Measurements from ENCODE around the gene LRRTM2. TPM values are rescaled to one million over a fixed set of nuclear protein-coding genes. Genes with fewer than 3 reads are reported as not detected.

Gene LRRTM2
- total and polyA plus RNA-seq, 4 donors: 0.04 to 1.9 (median 0.12) TPM

- 45 to 54% methylated on average over 3 of the region's 3 CpGs for WGBS, 2 donors
- Histone ChIP-seq H3K27ac (ENCODE audit: low read depth in 1 of 2, low read length in 1 of 2) (no peak overlapping the region), H3K4me3 (no peak overlapping the region), H3K27me3 (ENCODE audit: control insufficient read depth in 3 of 3, insufficient read depth in 3 of 3, low read length in 2 of 3) (no peaks in the 10 kb centered on the region), H3K36me3 (ENCODE audit: control insufficient read depth in 4 of 4, insufficient read depth in 4 of 4, low read length in 4 of 4) (no peaks in the 10 kb centered on the region), H3K9ac (ENCODE audit: insufficient read depth in 1 of 2, low read length in 2 of 2) (no peak overlapping the region), H3K9me3 (ENCODE audit: control insufficient read depth in 4 of 4, insufficient read depth in 3 of 4, low read length in 3 of 4) (no peaks in the 10 kb centered on the region), H3K4me1 (ENCODE audit: control insufficient read depth in 5 of 5, insufficient read depth in 5 of 5, low read length in 5 of 5) (peaks cover 4 to 38% (median 17%) of the 10 kb centered on the region in 5 donors)
- DNase-seq (no peak), ATAC-seq (ENCODE audit: insufficient read depth, low FRiP score) (no peak)
- TF ChIP-seq CTCF (IDR thresholded peaks at IDR 0.05; ENCODE audit: control extremely low read depth, extremely low read depth): no peak
Measured at GRCh38 chr5:138849439-138849838, 25.7 kb downstream of the LRRTM2 start.

DNA sequence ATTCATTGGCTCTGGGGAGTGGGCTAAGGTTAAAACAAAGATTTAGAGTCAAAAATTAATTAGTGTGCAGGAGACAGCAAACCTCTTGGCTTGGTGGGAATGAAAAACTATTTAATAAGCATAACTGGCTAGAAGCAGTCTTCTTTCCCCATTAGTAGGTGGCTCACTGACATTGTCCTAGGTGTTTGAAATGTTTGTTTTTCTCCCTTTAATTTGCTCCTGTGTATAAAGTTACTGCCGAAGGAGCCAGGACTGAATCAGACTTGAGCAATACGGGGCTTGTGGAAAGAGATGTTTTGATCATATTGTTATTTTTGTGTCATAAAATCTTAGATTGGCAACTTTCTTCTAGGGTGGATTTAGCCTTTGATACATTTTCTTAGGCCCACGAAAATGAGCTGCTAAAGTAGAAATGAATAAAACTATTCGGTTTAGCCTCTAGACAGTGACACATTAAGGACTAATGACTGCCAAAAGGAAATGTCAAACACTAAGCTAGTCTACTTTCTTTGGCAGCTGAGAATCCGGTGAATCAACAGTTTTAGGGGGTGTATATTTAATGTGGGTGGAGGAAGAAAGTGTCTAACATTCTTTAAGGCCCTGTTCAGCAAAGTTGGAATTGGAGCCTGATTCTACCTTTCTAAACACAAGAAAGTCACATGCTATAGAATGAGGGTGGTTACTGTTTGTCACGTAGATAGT, 30.2 kb downstream of the LRRTM2 start:
- ATAC-seq (ENCODE audit: insufficient read depth, low FRiP score) (peak; percentile 68), DNase-seq (peak in 2 of 3 donors; percentile 33 to 50)
- TF ChIP-seq CTCF (IDR thresholded peaks at IDR 0.05; ENCODE audit: control extremely low read depth, extremely low read depth): no peak
- WGBS, 2 donors: 29 to 60% methylated on average over 6 of the region's 6 CpGs
- Histone ChIP-seq H3K4me1 (ENCODE audit: control insufficient read depth in 5 of 5, insufficient read depth in 5 of 5, low read length in 5 of 5) (peaks cover 3 to 41% (median 24%) of the 10 kb centered on the region in 5 donors), H3K36me3 (ENCODE audit: control insufficient read depth in 4 of 4, insufficient read depth in 4 of 4, low read length in 4 of 4) (no peaks in the 10 kb centered on the region), H3K27ac (ENCODE audit: low read depth in 1 of 2, low read length in 1 of 2) (peak overlapping the region in 1 of 2 donors; percentile 70), H3K9ac (ENCODE audit: insufficient read depth in 1 of 2, low read length in 2 of 2) (no peak overlapping the region), H3K4me3 (no peak overlapping the region), H3K9me3 (ENCODE audit: control insufficient read depth in 4 of 4, insufficient read depth in 3 of 4, low read length in 3 of 4) (no peaks in the 10 kb centered on the region), H3K27me3 (ENCODE audit: control insufficient read depth in 3 of 3, insufficient read depth in 3 of 3, low read length in 2 of 3) (no peaks in the 10 kb centered on the region)

GRCh38 chr5:138844125-138844461, 31.0 kb downstream of the LRRTM2 start:
- Histone ChIP-seq H3K9me3 (ENCODE audit: control insufficient read depth in 4 of 4, insufficient read depth in 3 of 4, low read length in 3 of 4) (no peaks in the 10 kb centered on the region), H3K36me3 (ENCODE audit: control insufficient read depth in 4 of 4, insufficient read depth in 4 of 4, low read length in 4 of 4) (no peaks in the 10 kb centered on the region), H3K27ac (ENCODE audit: low read depth in 1 of 2, low read length in 1 of 2) (no peak overlapping the region), H3K4me1 (ENCODE audit: control insufficient read depth in 5 of 5, insufficient read depth in 5 of 5, low read length in 5 of 5) (peaks cover 3 to 42% (median 20%) of the 10 kb centered on the region in 5 donors), H3K9ac (ENCODE audit: insufficient read depth in 1 of 2, low read length in 2 of 2) (no peak overlapping the region), H3K4me3 (no peak overlapping the region), H3K27me3 (ENCODE audit: control insufficient read depth in 3 of 3, insufficient read depth in 3 of 3, low read length in 2 of 3) (no peaks in the 10 kb centered on the region)
- DNase-seq (no peak), ATAC-seq (ENCODE audit: insufficient read depth, low FRiP score) (no peak)
- no peak for TF ChIP-seq CTCF (IDR thresholded peaks at IDR 0.05; ENCODE audit: control extremely low read depth, extremely low read depth)
- 90 to 95% methylated on average over 4 of the region's 4 CpGs for WGBS, 2 donors
